ENCODE measurements around the gene SLC6A15.

Gene SLC6A15

GRCh38 chr12:84874125-84874824 lies 38.3 kb downstream of the SLC6A15 start:
- DNase-seq: no peak

- no peak for DNase-seq
These were observed 50.4 kb downstream of the SLC6A15 start for GRCh38 chr12:84862186-84862585.

- DNase-seq: no peak
These were observed 51.9 kb downstream of the SLC6A15 start for GRCh38 chr12:84860718-84861117.

GRCh38 chr12:84858796-84859195 lies 53.8 kb downstream of the SLC6A15 start:
- DNase-seq: no peak

- DNase-seq: no peak
These were observed 54.9 kb downstream of the SLC6A15 start for GRCh38 chr12:84857525-84858208.

- DNase-seq: no peak
These were observed 56.3 kb downstream of the SLC6A15 start for GRCh38 chr12:84856156-84856900.

GRCh38 chr12:84843593-84844144 lies 68.9 kb downstream of the SLC6A15 start:
- DNase-seq: no peak

GRCh38 chr12:84842406-84843013 lies 70.1 kb downstream of the SLC6A15 start:
- DNase-seq: no peak

GRCh38 chr12:84841591-84841990 lies 71.0 kb downstream of the SLC6A15 start:
- DNase-seq: no peak

GRCh38 chr12:84840356-84840755 lies 72.2 kb downstream of the SLC6A15 start:
- no peak for DNase-seq

GRCh38 chr12:84826925-84827324 lies 85.7 kb downstream of the SLC6A15 start:
- no peak for DNase-seq

GRCh38 chr12:84825149-84825548 lies 87.5 kb downstream of the SLC6A15 start:
- DNase-seq: no peak

- DNase-seq: no peak
These were observed 90.1 kb downstream of the SLC6A15 start for GRCh38 chr12:84822525-84822924.

- no peak for DNase-seq
These were observed 95.5 kb downstream of the SLC6A15 start for GRCh38 chr12:84816916-84817695.

GRCh38 chr12:84814664-84815245 lies 97.8 kb downstream of the SLC6A15 start:
- no peak for DNase-seq

GRCh38 chr12:84813780-84814663 lies 98.6 kb downstream of the SLC6A15 start:
- DNase-seq: no peak

GRCh38 chr12:84811291-84811690 lies 101.3 kb downstream of the SLC6A15 start:
- DNase-seq: no peak

- no peak for DNase-seq
These were observed 102.0 kb downstream of the SLC6A15 start for GRCh38 chr12:84810611-84811010.
